H1 (cell line): ENCODE data around the gene HJURP. TPM values are rescaled to one million over a fixed set of nuclear protein-coding genes. Genes with fewer than 3 reads are reported as not detected.

Experiments
- CTCF ChIA-PET: fragments of 300-600 bp; sonication (Branson Sonifier 250); formaldehyde crosslinking; loops from one replicate; lab custom pipeline; 2021; ENCODE audit not compliant: partially characterized antibody; lab: Charles Lee
- POLR2A ChIA-PET: fragments of 300-600 bp; sonication (Branson Sonifier 250); formaldehyde crosslinking; loops from one replicate; lab custom pipeline; 2021; ENCODE audit warnings: inconsistent platforms; ENCODE audit not compliant: partially characterized antibody; lab: Charles Lee
- DNase-seq, 2 experiments: peaks; one replicate each; pipeline versions ENCODE4 v3.0.0 to v3.0.0-alpha.2; 2010 to 2022; ENCODE audit warnings: low spot score in 2 of 2, low read depth in 1 of 2, mixed read lengths in 1 of 2
- FAIRE-seq: peaks from 2 replicates; lab custom pipeline; 2011; peaks lifted over from hg19 to GRCh38; lab: Jason Lieb, UNC
- H2AFZ ChIP-seq: 2 replicates; pipeline ENCODE4 v1.8.1; 2012; ENCODE audit warnings: low read length, inconsistent platforms
- H2AK5ac ChIP-seq: 2 replicates; pipeline ENCODE4 v1.6.1; 2013; ENCODE audit warnings: low read depth, low read length
- H2BK120ac ChIP-seq: replicated peaks from 2 replicates; pipeline ENCODE3; 2013; ENCODE audit warnings: low read depth, low read length, inconsistent platforms
- H2BK12ac ChIP-seq: 2 replicates; pipeline ENCODE4 v1.6.1; 2013; ENCODE audit warnings: low read depth, low read length
- H2BK15ac ChIP-seq: 2 replicates; pipeline ENCODE4 v1.6.1; 2013; ENCODE audit warnings: low read length
- H2BK20ac ChIP-seq: 2 replicates; pipeline ENCODE4 v1.6.1; 2013; ENCODE audit warnings: low read length
- H2BK5ac ChIP-seq: 2 replicates; pipeline ENCODE4 v1.6.1; 2013; ENCODE audit warnings: low read depth, low read length
- H3K14ac ChIP-seq: 2 replicates; pipeline ENCODE4 v1.6.1; 2013; ENCODE audit warnings: inconsistent platforms; ENCODE audit not compliant: insufficient read length
- H3K18ac ChIP-seq: 2 replicates; pipeline ENCODE4 v1.6.1; 2013; ENCODE audit warnings: low read length; ENCODE audit errors: extremely low read depth
- H3K23ac ChIP-seq: 2 replicates; pipeline ENCODE4 v1.6.1; 2013; ENCODE audit warnings: inconsistent platforms; ENCODE audit not compliant: insufficient read length
- H3K23me2 ChIP-seq: 2 replicates; pipeline ENCODE4 v1.6.1; 2013; ENCODE audit warnings: low read depth, low read length
- H3K27ac ChIP-seq: 2 replicates; pipeline ENCODE4 v1.6.1; 2011; ENCODE audit warnings: low read depth, low read length, inconsistent platforms
- H3K27me3 ChIP-seq, 4 experiments: replicated peaks in 1 of 4; 1 replicate in 1 of 4; 2 replicates in 3 of 4; pipeline versions ENCODE4 v1.6.1 to v1.8.1; 2011 to 2013; ENCODE audit warnings: low read length in 3 of 4, mild to moderate bottlenecking in 3 of 4, inconsistent platforms in 2 of 4, mixed read lengths in 2 of 4, moderate library complexity in 1 of 4; ENCODE audit not compliant: control insufficient read depth in 3 of 4, insufficient read depth in 3 of 4; ENCODE audit errors: extremely low read depth in 1 of 4
- H3K36me3 ChIP-seq, 4 experiments: 2 replicates each; pipeline versions ENCODE4 v1.6.1 to v1.8.1; 2011 to 2013; ENCODE audit warnings: mild to moderate bottlenecking in 4 of 4, low read length in 3 of 4, moderate library complexity in 2 of 4, control low read depth in 1 of 4, inconsistent platforms in 1 of 4; ENCODE audit not compliant: insufficient read depth in 4 of 4, control insufficient read depth in 2 of 4
- H3K4ac ChIP-seq: replicated peaks from 2 replicates; pipeline ENCODE3; 2013; ENCODE audit warnings: low read length, low read depth, mixed read lengths, inconsistent platforms; ENCODE audit not compliant: insufficient read length
- H3K4me1 ChIP-seq, 4 experiments: replicated peaks in 1 of 4; 1 replicate in 1 of 4; 2 replicates in 3 of 4; pipeline versions ENCODE4 v1.6.1 to v1.8.1; 2011 to 2013; ENCODE audit warnings: low read length in 3 of 4, inconsistent platforms in 2 of 4, mixed read lengths in 1 of 4; ENCODE audit not compliant: insufficient read depth in 4 of 4, control insufficient read depth in 3 of 4
- H3K4me2 ChIP-seq, 2 experiments: 2 replicates each; pipeline versions ENCODE4 v1.6.1 to v1.8.1; 2011 to 2013; ENCODE audit warnings: low read depth in 2 of 2, low read length in 2 of 2, control low read depth in 1 of 2, inconsistent platforms in 1 of 2, mild to moderate bottlenecking in 1 of 2; ENCODE audit not compliant: insufficient read depth in 1 of 2
- H3K4me3 ChIP-seq, 4 experiments: fragments of 200-600, 300-600 bp in 1 of 4; sonication (generic), shearing (Covaris generic), sonication (Bioruptor Twin) in 1 of 4; 2 replicates each; pipeline versions ENCODE4 v1.5.1 to v1.8.1; 2011 to 2016; ENCODE audit warnings: low read length in 4 of 4, low read depth in 3 of 4, control low read depth in 2 of 4, inconsistent platforms in 2 of 4, mild to moderate bottlenecking in 2 of 4, mixed read lengths in 1 of 4, moderate library complexity in 1 of 4; ENCODE audit not compliant: insufficient read depth in 2 of 4; ENCODE audit errors: extremely low read depth in 1 of 4
- H3K56ac ChIP-seq: replicated peaks from 2 replicates; pipeline ENCODE3; 2013; ENCODE audit warnings: low read depth, mild to moderate bottlenecking, mixed read lengths, low read length, inconsistent platforms; ENCODE audit not compliant: insufficient read length
- H3K79me1 ChIP-seq: 2 replicates; pipeline ENCODE4 v1.6.1; 2013; ENCODE audit warnings: low read depth, low read length, control low read depth
- H3K79me2 ChIP-seq, 2 experiments: 2 replicates each; pipeline versions ENCODE4 v1.6.1 to v1.8.1; 2012 to 2013; ENCODE audit warnings: low read length in 2 of 2, mild to moderate bottlenecking in 2 of 2, inconsistent platforms in 1 of 2; ENCODE audit not compliant: insufficient read depth in 2 of 2, control insufficient read depth in 1 of 2
- H3K9ac ChIP-seq, 4 experiments: replicated peaks in 1 of 4; 1 replicate in 1 of 4; 2 replicates in 3 of 4; pipeline versions ENCODE4 v1.6.1 to v1.8.1; 2011 to 2013; ENCODE audit warnings: low read depth in 3 of 4, low read length in 3 of 4, control low read depth in 2 of 4, mild to moderate bottlenecking in 2 of 4, moderate library complexity in 2 of 4, inconsistent platforms in 1 of 4; ENCODE audit errors: extremely low read depth in 1 of 4
- H3K9me3 ChIP-seq, 2 experiments: 2 replicates each; pipeline versions ENCODE4 v1.6.1 to v1.8.1; 2012 to 2013; ENCODE audit warnings: mild to moderate bottlenecking in 2 of 2, moderate library complexity in 2 of 2, control low read depth in 1 of 2, inconsistent platforms in 1 of 2, low read depth in 1 of 2, low read length in 1 of 2, mixed read lengths in 1 of 2; ENCODE audit not compliant: insufficient read depth in 2 of 2
- H4K20me1 ChIP-seq, 2 experiments: replicated peaks in 1 of 2; 2 replicates each; pipeline versions ENCODE3 to v1.8.1; 2011 to 2013; ENCODE audit warnings: inconsistent platforms in 2 of 2, low read length in 2 of 2, mild to moderate bottlenecking in 1 of 2; ENCODE audit not compliant: insufficient read depth in 2 of 2, control insufficient read depth in 1 of 2
- H4K5ac ChIP-seq: 2 replicates; pipeline ENCODE4 v1.6.1; 2013; ENCODE audit warnings: low read length, low read depth, mixed read lengths, inconsistent platforms; ENCODE audit not compliant: insufficient read length
- H4K8ac ChIP-seq: 2 replicates; pipeline ENCODE4 v1.8.0; 2013; ENCODE audit warnings: mild to moderate bottlenecking, moderate library complexity, low read length, inconsistent platforms; ENCODE audit not compliant: insufficient read depth; ENCODE audit errors: extremely low read depth
- H4K91ac ChIP-seq: replicated peaks from 2 replicates; pipeline ENCODE3; 2013; ENCODE audit warnings: low read length, mixed read lengths, inconsistent platforms; ENCODE audit not compliant: insufficient read length
- MAFK ChIP-seq: IDR thresholded peaks from 2 replicates; pipeline ENCODE4 v1.6.1; 2012; ENCODE audit warnings: low read depth, mild to moderate bottlenecking, improper control_type of control experiment, low read length
- NRF1 ChIP-seq: IDR thresholded peaks from 2 replicates; pipeline ENCODE4 v1.6.1; 2011; ENCODE audit warnings: mild to moderate bottlenecking, low read depth, low read length, improper control_type of control experiment
- PHF8 ChIP-seq: fragments of 200-600 bp; sonication (generic); conservative IDR thresholded peaks from 2 replicates; pipeline ENCODE4 v1.7.1; 2012; ENCODE audit warnings: low read depth, mild to moderate bottlenecking, inconsistent platforms, low read length, moderate library complexity
- RXRA ChIP-seq: IDR thresholded peaks from 2 replicates; pipeline ENCODE4 v1.6.1; 2011; ENCODE audit warnings: low read depth, mild to moderate bottlenecking, low read length, moderate library complexity; ENCODE audit not compliant: insufficient read depth
- SP1 ChIP-seq: IDR thresholded peaks from 2 replicates; pipeline ENCODE4 v1.6.1; 2011; ENCODE audit warnings: low read depth, low read length
- SP4 ChIP-seq: IDR thresholded peaks from 2 replicates; pipeline ENCODE4 v1.6.1; 2012; ENCODE audit warnings: low read length, inconsistent platforms
- WGBS, 2 experiments: shearing (Covaris generic) in 1 of 2; methylation state at CpG; one replicate each; pipeline versions ENCODE4 v1.1.6 to v1.1.7; 2013 to 2015; ENCODE audit warnings: low lambda C conversion rate in 2 of 2, mixed read lengths in 2 of 2, inconsistent platforms in 1 of 2, low coverage in 1 of 2, missing lambda C conversion rate in 1 of 2; ENCODE audit not compliant: insufficient replicate concordance in 2 of 2, insufficient coverage in 1 of 2, insufficient read length in 1 of 2; ENCODE audit errors: extremely low coverage in 1 of 2, missing lambda C conversion rate in 1 of 2; 5-methylcytosine and 5-hydroxymethylcytosine counted together
- polyA plus RNA-seq, 7 experiments: library from polyadenylated mRNA; depleted of rRNA in 3 of 7; stranded (reverse) in 5 of 7; unstranded in 2 of 7; fragments of >200 nt in 5 of 7; fragments of 200-250 nt in 2 of 7; gene quantifications; 1 replicate in 5 of 7; 2 replicates in 1 of 7; 4 replicates in 1 of 7; pipeline versions ENCODE4 v1.2.1 to v1.2.3, GENCODE V29; 2011 to 2013; ENCODE audit warnings: missing spikeins in 2 of 7, mixed read lengths in 2 of 7
- total RNA-seq: library from RNA; stranded (reverse); fragmentation: NEBNext Ultra II Directional; extraction: Animal tissue kit (Norgen Biotek cat#: 25700); gene quantifications from 2 replicates; pipeline ENCODE4 v1.2.1, GENCODE V29; 2021

HJURP gene
- total and polyA plus RNA-seq, 2 of the 8 experiments (the other 6 are each of a cell fraction or from before 2014, with no cell fraction given): 49.3 to 60.5 TPM

DNA sequence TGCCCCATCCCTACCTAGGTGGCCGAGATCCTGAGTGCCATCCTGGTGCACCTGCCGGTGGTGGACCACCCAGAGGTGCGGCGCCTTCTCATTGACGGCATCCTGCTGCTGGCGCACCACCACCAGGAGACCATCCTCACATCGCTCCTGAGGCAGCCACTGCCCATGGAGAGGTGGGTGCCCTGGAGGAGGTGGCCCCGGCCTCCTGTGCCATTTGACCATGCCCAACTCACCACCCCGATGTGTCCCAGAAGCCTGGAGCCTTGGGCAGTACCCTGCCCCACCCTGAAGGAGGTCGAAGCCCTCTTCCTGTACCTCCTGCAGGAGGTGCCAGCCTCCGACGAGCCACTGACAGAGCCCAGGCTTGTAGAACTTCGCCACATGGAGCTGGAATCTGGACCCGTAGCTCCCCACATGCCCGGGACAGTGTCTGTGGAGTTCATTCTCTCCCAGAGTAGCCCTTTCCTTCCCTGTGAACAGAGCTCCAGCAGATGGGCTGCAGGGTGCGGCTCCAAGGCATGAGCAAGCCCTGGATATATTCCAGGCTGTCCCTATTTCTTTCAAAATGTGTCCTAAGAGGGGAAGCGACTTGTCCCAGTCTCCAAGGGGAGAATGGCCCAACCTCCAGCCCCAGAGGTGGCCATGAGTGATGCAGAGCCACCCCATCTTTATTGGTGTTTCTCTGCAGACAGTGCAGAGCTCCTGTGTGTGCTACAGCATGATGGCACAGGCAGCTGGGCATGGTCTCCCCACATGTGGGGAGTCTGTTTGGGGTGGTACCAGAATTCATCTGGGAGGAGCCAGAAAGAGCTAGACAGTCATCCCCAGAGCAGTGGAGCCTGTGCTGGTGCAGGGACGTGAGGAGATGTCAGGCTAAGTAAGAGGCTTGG is 34.2 kb downstream of the HJURP start:
- ChIA-PET CTCF (interaction anchor here (1.0 to 1.2 kb wide), 2 partner anchors 109 to 394 kb away, joined by 3 to 4 read pairs; no protein-coding TSS in a partner anchor), POLR2A (no interaction called here)
- Histone ChIP-seq H3K27ac (no peak overlapping the region), H3K9ac (no peak overlapping the region), H3K23me2 (no peaks in the 10 kb centered on the region), H3K56ac (no peak overlapping the region), H4K5ac (no peak overlapping the region), H4K20me1 (no peaks in the 10 kb centered on the region), H2BK12ac (no peak overlapping the region), H4K8ac (no peak overlapping the region), H3K14ac (no peak overlapping the region), H3K36me3 (no peaks in the 10 kb centered on the region), H2AK5ac (no peak overlapping the region), H2BK5ac (no peak overlapping the region), H3K4me1 (no peaks in the 10 kb centered on the region), H4K91ac (no peak overlapping the region), H3K9me3 (no peaks in the 10 kb centered on the region), H2BK120ac (no peak overlapping the region), H2AFZ (no peak overlapping the region), H3K18ac (no peak overlapping the region), H3K4me3 (no peak overlapping the region), H3K23ac (no peak overlapping the region), H3K79me2 (no peaks in the 10 kb centered on the region), H3K4ac (no peak overlapping the region), H3K79me1 (no peaks in the 10 kb centered on the region), H3K4me2 (no peak overlapping the region), H2BK15ac (no peak overlapping the region), H3K27me3 (no peaks in the 10 kb centered on the region), H2BK20ac (no peak overlapping the region)
- FAIRE-seq: no peak
- 93% methylated on average over 18 of the region's 18 CpGs; no CpG with 5 or more reads in 1 of the 2 experiments for WGBS, 2 experiments
- DNase-seq: no peak
- TF ChIP-seq NRF1: no peak
- no peak for TF ChIP-seq SP4
- TF ChIP-seq SP1: no peak
- no peak for TF ChIP-seq MAFK
- TF ChIP-seq PHF8: no peak
- no peak for TF ChIP-seq RXRA
